GM21825 (cell line): ENCODE measurements around the gene DUSP10.

Source experiments
- ATAC-seq: cut with Tn5 transposase; IDR thresholded peaks from one replicate; pipeline ENCODE4 v1.9.1; 2021; ENCODE audit warnings: mild to moderate bottlenecking, moderate library complexity; ENCODE audit not compliant: unreplicated experiment

Gene DUSP10

GRCh38 chr1:221735999-221736398 is 5.9 kb downstream of the DUSP10 start:
- no peak for ATAC-seq

- ATAC-seq = no peak
These were observed 7.7 kb downstream of the DUSP10 start for GRCh38 chr1:221734187-221734586.

- no peak for ATAC-seq
These were observed 9.8 kb downstream of the DUSP10 start for GRCh38 chr1:221732052-221732451.

GRCh38 chr1:221729771-221730330 is 12.0 kb downstream of the DUSP10 start:
- no peak for ATAC-seq

GRCh38 chr1:221728037-221728505 is 13.8 kb downstream of the DUSP10 start:
- no peak for ATAC-seq

GRCh38 chr1:221727146-221728036 is 14.5 kb downstream of the DUSP10 start:
- ATAC-seq = no peak

GRCh38 chr1:221725735-221726672 is 15.9 kb downstream of the DUSP10 start:
- ATAC-seq = peak; percentile 51

GRCh38 chr1:221724931-221725605 is 16.8 kb downstream of the DUSP10 start:
- ATAC-seq = no peak

- no peak for ATAC-seq
These were observed 18.0 kb downstream of the DUSP10 start for GRCh38 chr1:221723848-221724236.

GRCh38 chr1:221723018-221723847 is 18.7 kb downstream of the DUSP10 start:
- ATAC-seq = no peak

- no peak for ATAC-seq
These were observed 19.5 kb downstream of the DUSP10 start for GRCh38 chr1:221722254-221723017.

GRCh38 chr1:221720545-221720944 is 21.3 kb downstream of the DUSP10 start:
- ATAC-seq = no peak

GRCh38 chr1:221719987-221720386 is 21.9 kb downstream of the DUSP10 start:
- ATAC-seq = no peak

GRCh38 chr1:221719278-221719597 is 22.7 kb downstream of the DUSP10 start:
- no peak for ATAC-seq

- ATAC-seq = no peak
These were observed 23.3 kb downstream of the DUSP10 start for GRCh38 chr1:221718381-221719277.

GRCh38 chr1:221717485-221717853 is 24.4 kb downstream of the DUSP10 start:
- no peak for ATAC-seq

- no peak for ATAC-seq
These were observed 25.0 kb downstream of the DUSP10 start for GRCh38 chr1:221716713-221717484.
